Measurements from ENCODE around the gene TAF1A. TPM values are rescaled to one million over a fixed set of nuclear protein-coding genes. Genes with fewer than 3 reads are reported as not detected.

The TAF1A gene
- total and polyA plus RNA-seq, 4 donors, result 1.1 to 5.2 (median 2.9) TPM

DNA sequence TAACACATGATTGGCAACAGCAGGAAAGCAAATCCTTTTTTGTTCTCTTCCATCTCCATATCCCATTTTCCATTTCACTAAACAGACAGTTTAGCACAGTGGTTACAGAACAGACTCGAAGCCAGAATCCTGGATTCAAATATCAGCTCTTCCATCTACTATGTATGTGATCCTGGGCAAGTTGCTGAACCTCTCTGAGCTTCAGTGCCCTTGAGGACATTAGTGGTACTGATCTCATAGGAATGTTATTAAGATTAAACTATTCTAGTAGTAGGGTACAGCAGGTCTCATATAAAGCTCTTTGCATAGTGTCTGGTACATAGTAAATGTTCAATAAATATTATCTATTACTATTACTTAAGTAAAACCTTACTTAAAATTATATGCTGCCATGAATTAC is 28.1 kb downstream of the TAF1A start:
- no peak for DNase-seq (ENCODE audit: low spot score)
- 97% methylated on average over 1 of the region's 1 CpG for WGBS
- Histone ChIP-seq H3K27ac (ENCODE audit: low read depth in 1 of 2, low read length in 2 of 2) (no peak overlapping the region), H3K27me3 (ENCODE audit: control insufficient read depth in 4 of 4, insufficient read depth in 4 of 4, low read length in 3 of 4) (no peaks in the 10 kb centered on the region), H3K4me3 (ENCODE audit: low read depth in 1 of 3, low read length in 3 of 3) (no peak overlapping the region), H3K9me3 (ENCODE audit: control insufficient read depth in 4 of 4, low read length in 3 of 4) (no peaks in the 10 kb centered on the region), H3K36me3 (ENCODE audit: control insufficient read depth in 4 of 4, insufficient read depth in 3 of 4, low read depth in 1 of 4, low read length in 3 of 4) (peaks cover 0 to 14% (median 2%) of the 10 kb centered on the region in 4 donors), H3K9ac (ENCODE audit: low read depth in 1 of 2, low read length in 2 of 2) (no peak overlapping the region), H3K4me1 (ENCODE audit: control insufficient read depth in 4 of 4, insufficient read depth in 4 of 4, low read length in 3 of 4) (peaks cover 0 to 4% (median 1%) of the 10 kb centered on the region in 4 donors)
- TF ChIP-seq FOXA2 (IDR thresholded peaks at IDR 0.05) (no peak), YY1 (IDR thresholded peaks at IDR 0.05) (no peak), EGR1 (IDR thresholded peaks at IDR 0.05; ENCODE audit: low read depth in 2 of 2) (no peak), HNF4G (IDR thresholded peaks at IDR 0.05) (no peak), FOXA1 (IDR thresholded peaks at IDR 0.05) (no peak)

DNA sequence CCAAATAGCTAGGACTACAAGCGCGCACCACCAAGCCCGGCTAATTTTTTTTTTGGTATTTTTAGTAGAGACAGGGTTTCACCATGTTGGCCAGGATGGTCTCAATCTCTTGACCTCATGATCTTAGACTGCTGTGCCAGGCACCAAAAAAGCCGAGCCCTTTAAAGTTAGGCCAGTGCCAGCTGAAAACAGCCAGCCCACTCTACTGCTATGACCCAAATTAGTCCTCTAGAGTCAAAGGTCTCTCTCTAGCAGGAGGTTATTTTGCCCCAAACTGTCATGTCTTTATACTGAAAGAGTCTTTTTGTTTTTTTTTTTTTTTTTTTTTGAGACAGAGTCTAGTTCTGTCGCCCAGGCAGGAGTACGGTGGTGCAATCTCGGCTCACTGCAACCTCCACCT is 32.2 kb downstream of the TAF1A start:
- Histone ChIP-seq H3K4me3 (ENCODE audit: low read depth in 1 of 3, low read length in 3 of 3) (no peak overlapping the region), H3K9ac (ENCODE audit: low read depth in 1 of 2, low read length in 2 of 2) (no peak overlapping the region), H3K27ac (ENCODE audit: low read depth in 1 of 2, low read length in 2 of 2) (no peak overlapping the region), H3K4me1 (ENCODE audit: control insufficient read depth in 4 of 4, insufficient read depth in 4 of 4, low read length in 3 of 4) (peaks cover 0 to 27% (median 12%) of the 10 kb centered on the region in 4 donors), H3K9me3 (ENCODE audit: control insufficient read depth in 4 of 4, low read length in 3 of 4) (no peaks in the 10 kb centered on the region), H3K36me3 (ENCODE audit: control insufficient read depth in 4 of 4, insufficient read depth in 3 of 4, low read depth in 1 of 4, low read length in 3 of 4) (peaks cover 0 to 14% (median 2%) of the 10 kb centered on the region in 4 donors), H3K27me3 (ENCODE audit: control insufficient read depth in 4 of 4, insufficient read depth in 4 of 4, low read length in 3 of 4) (no peaks in the 10 kb centered on the region)
- TF ChIP-seq RXRA (IDR thresholded peaks at IDR 0.05), result peak in 1 of 2 donors; percentile 8
- TF ChIP-seq MAX (IDR thresholded peaks at IDR 0.05), result no peak
- TF ChIP-seq FOXA1 (IDR thresholded peaks at IDR 0.05), result no peak
- no peak for TF ChIP-seq HNF4A (conservative IDR thresholded peaks at IDR 0.05)
- no peak for TF ChIP-seq REST (IDR thresholded peaks at IDR 0.05)
- TF ChIP-seq GABPA (IDR thresholded peaks at IDR 0.05 in 1 of 2, conservative IDR thresholded peaks at IDR 0.05 in 1 of 2), result no peak
- DNase-seq (ENCODE audit: low spot score), result no peak
- 72% methylated on average over 7 of the region's 7 CpGs for WGBS

DNA sequence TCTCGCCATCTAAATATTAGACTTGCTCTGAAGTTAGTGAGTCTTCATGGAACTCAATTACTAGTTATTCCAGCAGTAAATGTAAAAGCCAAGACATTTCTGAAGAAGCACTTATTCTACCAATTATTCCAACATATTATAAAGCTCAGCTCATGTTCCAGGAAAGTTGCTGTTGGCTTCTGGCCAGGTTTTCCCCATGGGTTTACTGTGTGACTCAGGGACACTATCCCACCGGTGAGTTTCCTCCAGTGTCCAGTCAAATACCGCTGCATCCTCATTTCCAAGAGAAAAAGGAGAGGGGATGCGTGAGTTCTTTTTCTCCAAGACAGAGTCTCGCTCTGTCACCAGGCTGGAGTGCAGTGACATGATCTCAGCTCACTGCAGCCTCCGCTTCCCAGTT is 32.6 kb downstream of the TAF1A start:
- Histone ChIP-seq H3K9me3 (ENCODE audit: control insufficient read depth in 4 of 4, low read length in 3 of 4) (no peaks in the 10 kb centered on the region), H3K27ac (ENCODE audit: low read depth in 1 of 2, low read length in 2 of 2) (peak overlapping the region; percentile 62 to 86), H3K4me3 (ENCODE audit: low read depth in 1 of 3, low read length in 3 of 3) (no peak overlapping the region), H3K9ac (ENCODE audit: low read depth in 1 of 2, low read length in 2 of 2) (no peak overlapping the region), H3K36me3 (ENCODE audit: control insufficient read depth in 4 of 4, insufficient read depth in 3 of 4, low read depth in 1 of 4, low read length in 3 of 4) (peaks cover 0 to 13% (median 2%) of the 10 kb centered on the region in 4 donors), H3K4me1 (ENCODE audit: control insufficient read depth in 4 of 4, insufficient read depth in 4 of 4, low read length in 3 of 4) (peaks cover 0 to 27% (median 12%) of the 10 kb centered on the region in 4 donors), H3K27me3 (ENCODE audit: control insufficient read depth in 4 of 4, insufficient read depth in 4 of 4, low read length in 3 of 4) (no peaks in the 10 kb centered on the region)
- no peak for DNase-seq (ENCODE audit: low spot score)
- WGBS, result 74% methylated on average over 6 of the region's 6 CpGs
- TF ChIP-seq TAF1 (conservative IDR thresholded peaks at IDR 0.05) (no peak), ZBTB33 (IDR thresholded peaks at IDR 0.05) (no peak), MAX (IDR thresholded peaks at IDR 0.05) (no peak), JUND (IDR thresholded peaks at IDR 0.05) (no peak), RXRA (IDR thresholded peaks at IDR 0.05) (no peak), GABPA (IDR thresholded peaks at IDR 0.05 in 1 of 2, conservative IDR thresholded peaks at IDR 0.05 in 1 of 2) (no peak), YY1 (IDR thresholded peaks at IDR 0.05) (no peak), REST (IDR thresholded peaks at IDR 0.05) (no peak), RAD21 (IDR thresholded peaks at IDR 0.05) (no peak), HNF4G (IDR thresholded peaks at IDR 0.05) (no peak), EGR1 (IDR thresholded peaks at IDR 0.05; ENCODE audit: low read depth in 2 of 2) (no peak), SP1 (IDR thresholded peaks at IDR 0.05) (no peak), HNF4A (conservative IDR thresholded peaks at IDR 0.05) (no peak)
- TF ChIP-seq, protein P1, sequence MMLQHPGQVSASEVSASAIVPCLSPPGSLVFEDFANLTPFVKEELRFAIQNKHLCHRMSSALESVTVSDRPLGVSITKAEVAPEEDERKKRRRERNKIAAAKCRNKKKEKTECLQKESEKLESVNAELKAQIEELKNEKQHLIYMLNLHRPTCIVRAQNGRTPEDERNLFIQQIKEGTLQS (IDR thresholded peaks at IDR 0.05), result no peak
